GM10248 (cell line): ENCODE data around the gene TAGLN.

ENCODE experiments used
- CTCF ChIA-PET: fragments of 300-600 bp; sonication (Branson Sonifier 250); formaldehyde crosslinking; extraction: SDS; loops from one replicate; lab custom pipeline; 2021; ENCODE audit warnings: antibody characterized with exemption; lab: Yijun Ruan, JAX
- POLR2A ChIA-PET: fragments of 350-650 bp; sonication (Branson Sonifier 250); formaldehyde crosslinking; extraction: SDS; loops from one replicate; lab custom pipeline; 2020; ENCODE audit warnings: antibody characterized with exemption; lab: Yijun Ruan, JAX
- DNase-seq: peaks from one replicate; pipeline ENCODE4 v3.0.0; 2012; ENCODE audit errors: extremely low spot score
- TF ChIP-seq, protein P1 (sequence below): IDR thresholded peaks from 2 replicates; pipeline ENCODE4 v1.5.1; 2012; ENCODE audit warnings: mild to moderate bottlenecking, low read depth; ENCODE audit errors: extremely low read depth, missing control alignments, control extremely low read depth

Gene TAGLN

DNA sequence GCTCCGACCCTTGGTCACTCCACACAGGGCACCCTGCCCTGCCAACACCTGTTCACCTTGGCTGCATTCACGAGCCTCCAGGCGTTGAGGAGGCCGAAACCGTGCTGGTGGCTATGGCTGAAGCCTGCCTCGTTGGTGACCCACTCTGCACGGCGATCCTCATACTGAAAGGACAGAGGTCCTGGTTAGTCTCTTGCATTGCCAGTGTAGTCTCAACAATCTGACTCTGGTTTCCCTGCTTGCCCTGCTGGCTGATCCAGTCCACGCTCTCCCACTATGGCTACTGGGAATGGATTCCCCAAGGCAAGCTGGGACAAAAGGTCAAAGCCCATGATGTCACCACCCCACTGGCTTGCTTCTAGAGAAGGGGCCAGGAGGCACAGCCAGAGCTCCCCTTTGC is 19.8 kb downstream of the TAGLN start:
- ChIA-PET CTCF (interaction anchor here (0.7 to 3.4 kb wide), 4 partner anchors 7 to 428 kb away, joined by 3 to 22 read pairs (median 4); partner anchors contain the start of gene APOA5), POLR2A (interaction anchor here (0.6 to 1.0 kb wide), 2 partner anchors 8 to 10 kb away, joined by 3 to 4 read pairs; no protein-coding TSS in a partner anchor)
- no peak for DNase-seq
- TF ChIP-seq, protein P1, sequence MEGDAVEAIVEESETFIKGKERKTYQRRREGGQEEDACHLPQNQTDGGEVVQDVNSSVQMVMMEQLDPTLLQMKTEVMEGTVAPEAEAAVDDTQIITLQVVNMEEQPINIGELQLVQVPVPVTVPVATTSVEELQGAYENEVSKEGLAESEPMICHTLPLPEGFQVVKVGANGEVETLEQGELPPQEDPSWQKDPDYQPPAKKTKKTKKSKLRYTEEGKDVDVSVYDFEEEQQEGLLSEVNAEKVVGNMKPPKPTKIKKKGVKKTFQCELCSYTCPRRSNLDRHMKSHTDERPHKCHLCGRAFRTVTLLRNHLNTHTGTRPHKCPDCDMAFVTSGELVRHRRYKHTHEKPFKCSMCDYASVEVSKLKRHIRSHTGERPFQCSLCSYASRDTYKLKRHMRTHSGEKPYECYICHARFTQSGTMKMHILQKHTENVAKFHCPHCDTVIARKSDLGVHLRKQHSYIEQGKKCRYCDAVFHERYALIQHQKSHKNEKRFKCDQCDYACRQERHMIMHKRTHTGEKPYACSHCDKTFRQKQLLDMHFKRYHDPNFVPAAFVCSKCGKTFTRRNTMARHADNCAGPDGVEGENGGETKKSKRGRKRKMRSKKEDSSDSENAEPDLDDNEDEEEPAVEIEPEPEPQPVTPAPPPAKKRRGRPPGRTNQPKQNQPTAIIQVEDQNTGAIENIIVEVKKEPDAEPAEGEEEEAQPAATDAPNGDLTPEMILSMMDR = no peak

DNA sequence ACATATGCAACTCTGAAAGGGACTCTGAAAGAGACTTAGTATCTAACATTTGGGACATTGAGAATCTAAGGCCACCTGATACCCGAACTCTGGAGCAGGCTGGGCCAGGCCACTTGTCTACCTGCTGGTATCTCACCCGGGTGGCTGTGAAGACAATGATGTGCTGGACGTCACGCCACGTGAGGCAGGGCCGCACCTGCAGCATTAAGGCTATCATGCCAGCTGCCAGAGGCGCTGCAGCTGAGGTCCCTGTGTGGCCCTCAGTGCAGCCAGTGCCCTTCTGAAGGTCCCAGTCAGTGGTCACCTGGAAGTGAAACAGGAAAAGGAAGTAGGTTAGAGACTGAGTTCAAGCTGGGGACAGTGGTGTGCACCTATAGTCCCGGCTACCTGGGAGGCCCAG is 20.3 kb downstream of the TAGLN start:
- DNase-seq = no peak
- POLR2A ChIA-PET = no interaction called here
- TF ChIP-seq, protein P1 = no peak
- CTCF ChIA-PET = interaction anchor here (0.7 to 3.4 kb wide), 6 partner anchors 8 to 487 kb away, joined by 3 to 23 read pairs (median 4); partner anchors contain the start of gene APOA5

DNA sequence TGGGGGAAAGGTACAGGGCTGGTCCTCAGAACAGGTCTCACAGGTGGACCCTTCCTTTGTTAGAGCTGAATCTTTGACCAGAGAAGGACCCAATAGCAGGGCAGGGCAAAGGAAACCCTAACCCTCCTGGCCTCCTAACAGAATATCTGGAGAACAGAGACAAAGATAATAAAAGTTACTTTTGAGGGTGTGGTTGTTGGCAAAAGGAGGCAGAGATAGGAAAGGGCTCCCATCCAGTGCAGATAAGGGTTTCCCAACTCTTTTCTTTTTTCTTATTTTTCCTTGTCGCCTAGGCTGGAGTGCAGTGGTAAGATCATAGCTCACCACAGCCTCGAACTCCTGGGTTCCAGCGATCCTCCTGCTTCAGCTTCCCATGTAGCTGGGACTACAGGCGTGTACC is 20.8 kb downstream of the TAGLN start:
- POLR2A ChIA-PET = no interaction called here
- CTCF ChIA-PET = interaction anchor here (1.2 to 3.4 kb wide), 5 partner anchors 8 to 488 kb away, joined by 3 to 23 read pairs (median 4); partner anchors contain the start of gene APOA5

DNA sequence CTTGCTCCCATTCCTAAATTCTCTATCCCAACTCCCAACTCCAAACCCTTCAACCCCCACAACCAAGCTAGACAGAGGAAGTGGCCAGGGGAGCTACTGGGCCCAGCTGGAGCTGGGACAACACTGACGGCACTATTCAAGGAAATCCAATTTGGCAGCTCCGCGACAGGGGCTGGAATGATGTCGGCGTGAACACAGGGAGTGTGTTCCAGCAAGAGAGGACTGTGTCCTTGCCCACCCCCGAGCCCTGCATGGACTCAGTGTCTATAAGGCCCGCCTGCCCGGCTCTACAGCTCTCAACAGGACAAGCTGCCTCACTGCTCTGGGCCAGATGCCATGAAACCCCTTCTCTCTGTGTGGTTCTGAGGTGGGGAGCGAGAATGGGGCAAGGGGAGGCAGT is 21.4 kb downstream of the TAGLN start:
- TF ChIP-seq, protein P1 = no peak
- POLR2A ChIA-PET = no interaction called here
- CTCF ChIA-PET = interaction anchor here (1.4 to 3.4 kb wide), 4 partner anchors 9 to 488 kb away, joined by 3 to 23 read pairs (median 12); partner anchors contain the start of genes PCSK7 and RNF214
- DNase-seq = no peak

More for the DNA sequence above, 20.8 kb downstream of the TAGLN start:
- no peak for DNase-seq
- TF ChIP-seq, protein P1 = no peak

DNA sequence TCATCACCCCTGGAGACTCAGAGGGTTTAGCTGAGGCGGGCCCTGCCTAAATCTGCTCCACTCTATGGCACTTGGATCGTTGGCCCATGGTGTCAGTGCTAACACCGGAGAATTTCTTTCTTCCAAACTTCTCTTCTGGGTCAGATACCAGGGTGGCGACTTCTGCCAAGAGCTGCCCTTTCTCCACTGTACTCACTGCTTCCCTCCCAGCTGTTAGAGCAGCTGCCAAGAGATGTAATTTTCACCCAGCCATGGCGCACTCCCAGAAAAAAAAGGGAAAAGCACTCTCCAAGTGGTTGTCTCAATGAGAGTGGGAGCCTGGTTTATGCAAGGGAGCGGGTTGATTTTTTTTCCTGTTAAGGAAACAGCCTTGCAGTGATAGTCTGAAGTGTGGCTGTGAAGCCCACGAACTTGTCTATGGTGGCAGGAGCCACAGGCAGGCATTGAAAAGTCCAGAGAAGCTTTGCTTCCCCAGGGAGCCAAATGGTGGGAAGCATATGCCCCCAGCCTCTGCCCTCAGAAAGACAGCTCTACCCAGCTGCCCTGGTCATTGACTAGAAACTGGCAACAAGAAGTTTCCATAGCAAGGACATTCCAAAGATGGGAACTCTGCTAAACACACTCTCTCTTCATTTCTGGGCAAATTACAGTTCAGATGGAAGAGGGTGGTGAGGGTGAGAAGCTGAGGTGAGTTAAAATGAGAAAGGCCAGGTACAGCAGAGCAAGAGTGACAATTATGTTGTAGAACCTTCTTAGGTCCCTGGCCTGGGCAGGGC is 22.0 kb downstream of the TAGLN start:
- no peak for DNase-seq
- POLR2A ChIA-PET = no interaction called here
- TF ChIP-seq, protein P1 = no peak
- CTCF ChIA-PET = interaction anchor here (0.7 to 3.4 kb wide), 6 partner anchors 10 to 115 kb away, joined by 3 to 23 read pairs (median 6); partner anchors contain the start of genes PCSK7 and RNF214

DNA sequence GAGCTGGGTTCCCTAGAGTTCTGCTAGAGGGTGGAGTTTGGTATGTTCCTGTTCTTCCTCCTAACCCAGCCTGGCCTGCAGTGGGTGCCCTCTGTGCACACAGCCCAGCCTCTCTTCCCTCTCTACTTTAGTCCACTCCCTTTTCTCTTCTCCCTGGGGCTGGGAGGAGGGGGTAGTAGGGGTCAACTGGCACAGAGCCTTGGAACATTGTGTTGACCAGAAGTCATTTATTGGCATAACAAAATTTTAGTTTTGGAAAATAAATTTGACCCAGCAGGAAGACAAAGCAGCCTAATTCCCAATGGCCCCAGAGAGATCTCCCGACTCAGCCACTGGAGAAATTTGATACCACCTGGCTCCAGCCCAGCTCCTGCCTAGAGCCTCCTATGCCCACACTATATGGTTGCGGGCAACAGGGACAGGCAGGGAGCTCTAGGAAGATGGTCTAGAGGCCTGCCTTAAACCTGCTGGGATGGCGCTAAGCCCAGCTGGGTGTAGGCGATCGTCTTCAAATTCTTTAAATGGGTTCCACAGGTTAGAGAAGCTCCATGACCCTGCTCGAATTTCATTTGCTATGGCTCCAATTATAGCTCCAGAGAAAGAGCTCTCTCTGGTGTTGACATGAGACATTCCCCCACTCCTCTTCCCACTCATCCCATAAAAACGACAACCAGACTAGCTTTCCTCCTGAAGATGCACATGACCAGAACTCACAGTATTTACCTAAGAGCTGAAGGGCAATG is 22.8 kb downstream of the TAGLN start:
- TF ChIP-seq, protein P1 = no peak
- no peak for DNase-seq
- ChIA-PET CTCF (interaction anchor here (0.7 to 3.4 kb wide), 6 partner anchors 9 to 116 kb away, joined by 3 to 23 read pairs (median 6); partner anchors contain the start of genes PCSK7 and RNF214), POLR2A (no interaction called here)
